Measurements from ENCODE around the gene TESK2.
"Not testable (repeated sequence)": the region's sequence is repeated elsewhere in the genome, so short reads cannot be mapped to it uniquely, and the experiment has no call there.

The TESK2 gene

DNA sequence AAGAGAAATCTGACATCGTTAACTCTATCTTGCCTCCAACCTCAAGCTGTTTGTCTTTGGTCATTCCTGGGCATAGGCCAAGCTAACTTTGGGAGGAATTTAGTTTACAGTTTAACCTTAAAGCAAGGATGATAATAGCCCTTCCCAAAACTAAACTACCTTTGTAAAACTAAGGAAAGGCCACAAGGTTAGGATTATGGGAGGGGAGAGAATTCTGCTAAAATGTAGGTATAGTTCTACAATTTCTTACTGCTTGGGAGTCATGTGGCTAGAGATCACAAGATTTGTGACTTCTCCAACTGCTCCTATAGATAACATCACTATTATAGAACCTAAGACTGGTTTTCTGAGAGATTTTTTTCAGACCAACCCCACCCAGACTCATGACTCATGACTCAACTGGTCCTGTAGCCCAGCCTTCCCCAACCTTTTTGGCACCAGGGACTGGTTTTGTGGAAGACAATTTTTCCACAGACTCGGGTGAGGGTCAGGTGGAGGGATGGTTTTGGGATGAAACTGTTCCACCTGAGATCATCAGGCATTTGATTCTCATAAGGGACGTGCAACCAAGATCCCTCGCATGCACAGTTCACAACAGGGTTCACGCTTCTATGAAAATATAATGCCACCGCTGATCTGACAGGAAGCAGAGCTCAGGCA, 80.0 kb downstream of the TESK2 start:
- no peak for DNase-seq

DNA sequence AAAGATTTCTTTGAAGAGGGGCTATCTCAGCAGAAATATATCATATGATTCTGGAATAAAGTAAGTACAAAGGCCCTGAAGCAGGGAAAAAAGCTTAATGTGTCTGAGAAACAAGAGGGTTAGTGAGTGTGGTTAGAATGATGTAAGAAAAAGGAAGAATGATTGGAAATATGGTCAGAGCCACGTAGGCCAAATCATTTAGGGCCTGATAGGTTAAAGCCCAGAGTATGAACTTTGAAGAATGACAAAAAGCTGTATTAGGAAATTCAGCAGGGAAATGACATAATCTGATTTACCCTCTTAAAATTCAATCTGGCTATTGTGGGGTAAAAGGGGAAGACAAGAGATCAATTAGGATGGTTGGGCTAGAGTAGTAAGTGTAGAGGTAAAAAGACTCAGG, 81.7 kb downstream of the TESK2 start:
- no peak for DNase-seq

DNA sequence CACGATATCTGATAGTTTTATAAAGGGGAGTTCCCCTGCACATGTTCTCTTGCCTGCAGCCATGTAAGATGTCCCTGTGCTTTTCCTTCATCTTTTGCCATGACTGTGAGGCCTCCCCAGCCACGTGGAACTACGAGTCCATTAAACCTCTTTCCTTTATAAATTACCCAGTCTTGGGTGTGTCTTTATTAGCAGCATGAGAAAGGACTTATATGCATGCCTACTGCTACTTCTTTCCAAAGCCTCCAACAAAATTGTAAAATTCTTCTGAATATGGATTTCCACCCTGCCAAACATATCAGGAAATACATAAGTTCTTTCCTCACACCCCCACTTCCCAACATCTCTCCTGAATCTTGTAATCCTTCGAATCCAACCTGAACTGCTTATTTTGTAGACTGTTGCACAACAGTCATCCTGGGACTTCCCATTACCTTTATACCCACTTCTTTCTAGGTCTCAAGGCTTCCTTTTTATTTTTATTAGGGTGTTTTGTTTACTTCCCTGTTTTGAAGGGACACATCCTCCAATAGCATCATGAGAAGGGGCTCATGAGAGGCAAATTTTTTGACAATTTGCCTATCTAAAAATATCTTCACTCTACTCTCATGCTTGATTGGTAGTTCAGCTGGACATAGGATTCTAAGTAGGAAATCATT, 83.2 kb downstream of the TESK2 start:
- DNase-seq, result no peak

DNA sequence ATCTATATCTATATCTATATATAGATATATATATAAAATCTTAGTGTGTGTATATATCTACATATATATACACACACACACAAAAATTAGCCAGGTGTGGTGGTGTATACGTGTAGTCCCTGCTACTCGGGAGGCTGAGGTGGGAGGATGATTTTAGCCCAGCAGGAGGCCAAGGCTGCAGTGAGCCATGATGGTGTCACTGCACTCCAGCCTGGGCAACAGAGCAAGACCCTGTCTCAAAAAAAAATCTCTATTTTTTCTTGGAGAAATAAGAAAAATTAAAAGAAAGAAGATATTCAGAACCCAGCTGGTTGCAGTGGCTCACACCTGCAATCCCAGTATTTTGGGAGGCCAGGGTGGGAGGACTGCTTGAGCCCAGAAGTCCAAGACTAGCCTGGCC, 85.3 kb downstream of the TESK2 start:
- no peak for DNase-seq

DNA sequence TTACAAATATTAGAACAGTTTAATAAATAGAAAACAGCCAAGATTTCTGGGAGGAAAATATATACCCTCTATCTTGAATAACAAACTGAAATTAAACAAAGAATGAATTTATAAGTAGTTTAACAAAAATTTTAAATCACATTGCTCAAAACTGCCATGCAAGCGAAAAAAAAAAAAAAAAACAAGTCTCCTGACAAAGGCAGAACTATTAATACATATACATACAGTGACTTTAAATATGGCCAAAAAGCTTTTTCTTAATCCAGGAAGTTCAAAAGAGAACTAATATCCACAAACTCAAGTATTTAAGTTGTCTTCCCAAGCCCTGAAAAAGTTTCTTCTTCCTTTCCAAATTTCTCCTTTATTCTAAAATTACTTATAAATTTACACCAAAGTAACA, 87.2 kb downstream of the TESK2 start:
- DNase-seq, result no peak

DNA sequence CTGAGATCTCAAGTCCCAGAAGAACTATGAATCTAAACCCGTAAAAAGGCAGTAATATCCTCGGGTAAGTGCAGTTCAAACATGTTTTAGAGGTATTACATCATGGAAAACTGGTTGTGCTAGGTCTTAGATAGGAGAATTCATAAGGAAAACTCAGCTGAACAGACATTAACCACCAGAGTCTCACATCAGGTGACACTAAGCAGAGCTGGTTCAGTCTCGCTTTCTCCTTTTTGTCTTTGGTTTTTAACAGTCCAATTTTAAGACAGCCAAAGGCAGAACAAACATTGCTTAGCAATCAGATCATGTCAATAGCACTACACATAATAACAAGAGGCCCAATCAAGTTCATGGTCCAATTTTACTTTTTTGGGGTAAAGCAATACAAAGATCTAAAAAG, 87.7 kb downstream of the TESK2 start:
- no peak for DNase-seq

DNA sequence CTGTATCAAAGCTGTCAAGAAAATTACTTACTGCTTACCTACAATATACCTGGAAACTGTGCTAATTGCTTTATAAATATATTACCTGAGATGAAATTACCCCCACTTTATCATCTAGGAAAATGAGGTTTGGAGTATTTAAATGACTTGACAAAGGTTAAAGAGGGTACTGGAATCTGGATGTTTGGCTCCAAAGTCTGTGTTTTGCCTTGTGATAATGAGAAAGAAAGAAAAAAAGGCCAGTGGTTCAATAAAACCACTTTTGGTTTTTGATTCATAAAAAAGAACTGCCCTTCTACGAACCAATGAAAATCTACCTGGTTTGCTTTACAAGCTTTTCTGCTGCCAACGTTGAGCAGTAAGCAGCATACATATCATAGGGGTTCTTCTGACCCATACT, 89.4 kb downstream of the TESK2 start:
- DNase-seq, result no peak

DNA sequence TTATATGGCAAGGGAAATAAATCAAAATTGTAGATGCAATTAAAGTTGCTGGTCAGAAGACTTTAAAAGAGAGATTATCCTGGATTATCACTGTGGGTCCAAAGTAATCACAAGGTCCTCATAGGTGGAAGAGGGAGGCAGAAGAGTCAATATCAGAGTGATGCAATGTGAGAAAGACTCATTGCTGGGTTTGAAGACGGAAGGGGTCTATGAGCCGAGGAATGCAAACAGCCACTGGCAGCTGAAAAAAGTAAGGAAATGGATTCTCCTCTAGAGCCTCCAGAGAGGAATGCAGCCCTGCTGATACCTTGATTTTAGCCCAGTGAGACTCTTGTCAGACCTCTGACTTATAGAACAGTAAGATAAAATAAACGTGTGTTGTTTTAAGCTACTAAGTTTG, 90.9 kb downstream of the TESK2 start:
- no peak for DNase-seq

DNA sequence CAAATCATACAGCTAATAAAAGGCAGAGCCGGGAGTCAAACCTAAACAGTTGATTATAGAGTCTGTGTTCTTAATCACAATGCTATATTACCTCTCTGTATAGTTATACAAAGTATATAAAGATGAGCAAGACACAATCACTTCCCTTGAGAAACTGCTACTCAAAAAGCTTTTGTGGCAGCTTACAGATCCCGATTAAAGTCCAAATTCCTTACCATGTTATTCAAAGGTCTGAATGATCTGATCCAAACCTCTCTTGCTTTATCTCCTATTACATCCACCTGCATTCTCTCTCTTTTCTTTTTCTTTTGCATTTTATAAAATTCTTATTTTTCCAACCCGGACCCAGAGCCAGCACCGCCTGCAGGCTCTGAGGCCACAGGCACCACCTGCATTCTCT, 93.7 kb downstream of the TESK2 start:
- no peak for DNase-seq

DNA sequence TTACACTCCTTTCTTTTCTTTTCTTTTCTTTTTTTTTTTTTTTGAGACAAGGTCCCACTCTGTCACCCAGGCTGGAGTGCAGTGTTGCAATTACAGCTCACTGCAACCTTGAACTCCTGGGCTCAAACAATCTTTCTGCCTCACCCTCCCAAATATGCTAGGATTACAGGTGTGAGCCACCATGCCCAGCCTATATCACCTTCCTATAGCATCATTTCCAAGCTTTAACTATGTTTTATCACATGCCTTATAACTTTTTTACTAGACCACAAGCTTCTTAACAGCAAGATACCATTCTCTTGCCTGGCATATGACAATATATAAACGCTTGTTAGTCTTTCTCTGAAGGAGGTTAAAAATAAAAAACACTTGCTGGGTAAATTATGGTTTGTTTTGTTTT, 95.4 kb downstream of the TESK2 start:
- no peak for DNase-seq

DNA sequence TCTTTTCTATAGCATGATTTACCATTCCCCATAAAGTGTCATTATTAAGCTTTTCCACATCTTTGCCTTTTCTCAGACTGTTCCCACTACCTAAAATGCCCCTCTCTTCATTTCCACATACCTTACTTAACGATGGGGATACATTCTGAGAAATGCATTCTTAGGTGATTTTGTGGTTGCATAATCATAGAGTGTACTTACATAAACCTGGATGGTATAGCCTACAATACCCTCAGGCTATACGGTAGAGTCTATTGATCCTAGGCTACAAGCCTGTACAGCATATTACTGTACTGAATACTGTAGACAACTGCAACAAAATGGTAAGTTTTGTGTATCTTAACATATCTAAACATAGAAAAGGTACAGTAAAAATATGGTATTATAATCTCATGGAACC, 95.9 kb downstream of the TESK2 start:
- no peak for DNase-seq

DNA sequence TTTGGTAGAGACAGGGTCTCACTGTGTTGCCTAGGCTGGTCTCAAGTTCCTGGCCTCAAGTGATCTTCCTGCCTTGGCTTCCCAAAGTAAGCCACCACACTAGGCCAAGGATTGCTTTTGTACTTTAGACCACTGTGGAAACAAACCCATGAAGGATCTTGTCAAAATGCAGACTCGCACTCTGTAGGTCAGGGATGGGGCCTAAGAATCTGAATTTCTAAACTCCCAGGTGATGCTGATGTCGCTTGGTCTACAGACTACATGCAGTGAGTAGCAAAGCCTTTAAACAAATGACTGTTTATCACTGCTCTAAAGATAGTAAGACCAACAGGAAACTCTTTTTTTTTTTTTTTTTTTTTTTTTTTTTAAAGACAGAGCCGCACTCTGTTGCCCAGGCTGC, 96.6 kb downstream of the TESK2 start:
- no peak for DNase-seq

DNA sequence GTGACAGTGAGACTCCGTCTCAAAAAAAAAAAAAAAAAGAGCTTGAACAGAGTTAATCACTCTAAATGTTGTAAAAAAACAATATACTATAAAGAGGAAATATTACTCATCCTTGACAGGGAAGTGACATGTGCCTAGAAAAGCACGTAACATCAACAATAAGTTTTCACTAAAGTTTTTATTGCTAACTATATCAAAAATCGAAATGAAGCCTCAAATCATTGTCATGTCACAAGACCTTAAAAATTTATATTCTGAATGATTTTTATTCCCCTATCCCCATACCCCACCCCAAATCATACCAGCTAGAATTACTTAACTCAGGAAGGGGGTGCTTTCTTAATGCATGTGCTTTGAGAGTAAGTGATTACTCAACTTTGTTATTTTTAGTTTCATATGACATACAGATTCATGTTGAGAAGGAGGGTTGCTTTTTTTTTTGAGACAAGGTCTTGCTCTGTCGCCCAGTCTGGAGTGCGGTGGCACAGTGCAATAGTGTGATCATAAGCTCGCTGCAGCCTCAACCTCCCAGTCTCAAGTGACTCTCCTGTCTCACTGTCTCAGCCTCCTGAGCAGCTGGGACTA, 97.2 kb downstream of the TESK2 start:
- DNase-seq, result no peak

DNA sequence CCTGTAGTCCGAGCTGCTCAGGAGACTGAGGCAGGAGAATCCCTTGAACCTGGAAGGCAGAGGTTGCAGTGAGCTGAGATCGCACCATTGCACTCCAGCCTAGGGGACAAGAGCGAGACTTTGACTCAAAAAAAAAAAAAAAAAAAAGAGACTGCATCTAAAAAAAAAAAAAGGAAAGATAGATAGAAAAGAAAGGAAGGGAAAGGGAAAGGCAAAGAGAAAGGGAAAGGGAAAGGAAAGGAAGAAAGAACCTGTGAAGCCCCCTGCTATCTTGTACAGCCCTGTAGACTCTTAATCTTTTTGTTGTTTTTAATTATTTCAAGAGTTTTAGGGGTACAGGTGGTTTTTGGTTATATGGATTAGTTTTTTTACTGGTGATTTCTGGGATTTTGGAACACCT, 104.7 kb downstream of the TESK2 start:
- DNase-seq, result no peak

DNA sequence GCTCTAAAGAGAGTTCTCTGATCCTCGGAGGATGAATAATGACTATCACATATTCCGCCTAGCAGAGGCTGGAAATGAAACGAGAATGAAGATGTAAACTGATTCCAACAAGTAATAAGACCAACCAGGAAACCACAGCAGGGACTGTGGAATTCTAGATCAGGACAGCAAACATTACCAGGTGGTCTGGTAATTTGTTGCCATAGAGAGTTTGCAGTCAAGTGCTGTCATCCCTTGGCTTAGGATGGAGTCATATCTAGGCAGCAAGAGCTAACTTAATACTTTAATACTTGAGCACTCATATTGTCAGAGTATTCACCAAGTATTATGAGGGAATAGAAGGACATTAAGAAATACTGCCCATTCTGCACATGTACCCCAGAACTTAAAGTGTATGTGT, 105.7 kb downstream of the TESK2 start:
- DNase-seq, result no peak

DNA sequence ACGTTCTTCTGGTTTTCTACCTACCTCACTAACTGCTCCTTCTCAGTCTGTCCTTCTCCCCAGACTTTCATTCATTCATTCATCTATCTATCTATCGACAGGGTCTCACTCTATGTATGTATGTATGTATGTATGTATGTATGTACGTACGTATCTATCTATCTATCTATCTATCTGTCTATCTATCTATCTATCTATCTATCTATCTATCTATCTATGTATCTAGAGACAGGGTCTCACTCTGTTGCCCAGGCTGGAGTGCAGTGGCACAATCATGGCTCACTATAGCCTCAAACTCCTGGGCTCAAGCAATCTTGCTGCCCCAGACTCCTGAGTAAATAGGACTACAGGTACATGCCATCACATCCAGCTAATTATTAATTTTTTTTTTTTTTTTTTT, 106.8 kb downstream of the TESK2 start:
- DNase-seq, result not testable (repeated sequence)

DNA sequence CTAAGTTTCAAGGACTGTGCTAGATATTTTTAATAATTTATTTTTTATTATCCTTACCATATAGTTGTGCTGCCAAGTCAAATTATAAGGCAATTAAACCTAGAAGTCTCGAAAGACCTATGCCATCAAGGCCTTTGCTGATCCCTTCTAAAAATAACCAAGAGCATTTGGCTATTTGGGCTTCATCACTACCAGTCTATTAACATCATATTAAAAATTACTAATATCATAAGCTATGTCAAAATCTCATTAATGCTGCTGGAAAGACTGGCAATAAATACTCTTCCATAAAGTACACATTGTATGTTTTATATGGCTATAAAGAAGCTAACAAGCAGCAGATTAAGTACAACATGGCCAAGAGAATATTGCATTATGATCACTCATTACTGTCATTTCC, 107.8 kb downstream of the TESK2 start:
- DNase-seq, result no peak

DNA sequence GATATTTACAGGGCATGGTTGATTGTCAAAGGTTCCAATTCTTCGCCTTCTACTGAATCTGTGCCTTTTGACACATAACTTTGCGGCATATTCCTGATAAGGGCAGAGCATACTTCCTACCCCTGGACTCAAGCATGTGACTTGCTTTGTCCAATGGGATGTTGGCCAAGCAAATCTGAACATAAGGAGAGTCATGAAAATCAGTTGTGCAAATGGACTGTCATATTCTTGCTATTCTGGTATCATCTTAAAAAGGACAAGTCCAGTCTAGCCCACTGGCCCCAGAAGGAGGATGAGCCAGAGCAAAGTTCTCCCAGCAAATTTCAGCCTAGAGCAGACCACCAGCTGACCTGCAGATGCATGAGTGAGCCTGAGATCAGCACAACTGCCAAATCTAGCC, 109.7 kb downstream of the TESK2 start:
- no peak for DNase-seq

DNA sequence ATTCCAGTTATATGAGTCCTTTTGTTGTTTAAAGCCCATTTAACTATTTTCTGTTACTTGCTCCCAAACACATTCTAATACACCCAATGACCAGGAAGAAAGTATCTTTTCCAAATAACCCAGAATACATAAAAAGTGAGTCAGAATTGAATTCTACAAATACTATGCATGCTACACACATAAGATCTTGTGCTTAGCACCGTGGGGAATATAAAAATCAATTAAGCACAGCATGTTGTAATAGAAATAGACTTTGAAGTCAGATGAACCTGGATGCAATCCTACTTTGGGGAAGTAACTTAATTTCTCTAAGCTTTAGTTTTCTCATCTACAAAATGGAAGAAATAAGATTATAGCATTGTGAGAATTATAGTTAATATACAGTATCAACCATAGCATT, 110.2 kb downstream of the TESK2 start:
- no peak for DNase-seq

DNA sequence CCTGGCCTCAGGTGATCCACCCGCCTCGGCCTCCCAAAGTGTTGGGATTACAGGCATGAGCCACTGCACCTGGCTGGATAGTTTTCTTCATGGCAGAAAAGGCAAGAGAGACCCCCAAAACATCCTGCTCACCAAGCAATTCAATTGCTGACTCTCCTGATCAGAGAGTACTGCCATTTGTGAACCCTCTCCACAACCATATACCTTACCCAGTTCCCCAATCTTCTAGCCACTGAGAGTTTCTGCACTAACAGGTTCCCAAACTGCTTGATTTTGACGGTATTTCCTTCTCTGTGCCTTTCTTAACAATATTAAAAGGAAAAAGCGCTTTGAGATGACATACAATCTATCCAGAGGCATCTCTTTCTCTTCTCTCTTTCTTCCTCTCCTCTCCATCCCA, 110.8 kb downstream of the TESK2 start:
- DNase-seq, result no peak

DNA sequence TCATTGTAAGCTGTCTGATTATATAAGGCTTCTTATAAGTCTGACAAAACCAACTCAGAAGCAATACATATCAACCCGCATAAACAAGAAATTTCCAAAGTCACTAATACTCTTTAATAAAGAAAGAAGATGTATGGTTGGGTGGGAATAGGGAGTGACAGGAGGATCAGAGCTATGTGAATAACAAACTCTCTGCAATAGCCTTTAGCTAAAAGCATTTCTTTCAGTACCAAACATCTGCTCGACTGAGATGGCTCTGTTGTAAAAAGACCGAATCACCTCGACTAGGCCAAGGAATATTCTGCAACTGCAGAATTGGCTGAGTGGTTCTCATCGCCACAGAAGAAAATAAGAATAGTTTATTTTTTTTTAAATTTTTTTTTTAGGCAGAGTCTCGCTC, 111.4 kb downstream of the TESK2 start:
- no peak for DNase-seq

DNA sequence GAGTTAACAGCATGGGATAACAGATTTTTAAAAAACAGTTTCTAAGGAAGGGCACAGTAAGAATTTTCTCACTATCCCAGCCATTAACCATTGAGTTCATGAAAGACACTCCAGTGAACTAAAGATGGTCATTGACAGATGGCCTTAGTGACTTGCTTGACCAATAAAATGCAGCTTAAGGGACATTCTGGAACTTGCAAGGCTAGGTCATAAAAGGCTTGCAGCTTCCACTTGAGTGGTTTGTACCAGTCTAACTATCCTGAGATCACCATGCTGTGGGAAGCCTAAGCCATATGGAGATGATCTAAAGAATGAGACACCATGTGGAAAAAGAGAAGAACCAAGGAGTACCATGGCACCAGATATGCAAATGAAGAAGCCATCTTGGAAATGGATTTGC, 112.8 kb downstream of the TESK2 start:
- no peak for DNase-seq

DNA sequence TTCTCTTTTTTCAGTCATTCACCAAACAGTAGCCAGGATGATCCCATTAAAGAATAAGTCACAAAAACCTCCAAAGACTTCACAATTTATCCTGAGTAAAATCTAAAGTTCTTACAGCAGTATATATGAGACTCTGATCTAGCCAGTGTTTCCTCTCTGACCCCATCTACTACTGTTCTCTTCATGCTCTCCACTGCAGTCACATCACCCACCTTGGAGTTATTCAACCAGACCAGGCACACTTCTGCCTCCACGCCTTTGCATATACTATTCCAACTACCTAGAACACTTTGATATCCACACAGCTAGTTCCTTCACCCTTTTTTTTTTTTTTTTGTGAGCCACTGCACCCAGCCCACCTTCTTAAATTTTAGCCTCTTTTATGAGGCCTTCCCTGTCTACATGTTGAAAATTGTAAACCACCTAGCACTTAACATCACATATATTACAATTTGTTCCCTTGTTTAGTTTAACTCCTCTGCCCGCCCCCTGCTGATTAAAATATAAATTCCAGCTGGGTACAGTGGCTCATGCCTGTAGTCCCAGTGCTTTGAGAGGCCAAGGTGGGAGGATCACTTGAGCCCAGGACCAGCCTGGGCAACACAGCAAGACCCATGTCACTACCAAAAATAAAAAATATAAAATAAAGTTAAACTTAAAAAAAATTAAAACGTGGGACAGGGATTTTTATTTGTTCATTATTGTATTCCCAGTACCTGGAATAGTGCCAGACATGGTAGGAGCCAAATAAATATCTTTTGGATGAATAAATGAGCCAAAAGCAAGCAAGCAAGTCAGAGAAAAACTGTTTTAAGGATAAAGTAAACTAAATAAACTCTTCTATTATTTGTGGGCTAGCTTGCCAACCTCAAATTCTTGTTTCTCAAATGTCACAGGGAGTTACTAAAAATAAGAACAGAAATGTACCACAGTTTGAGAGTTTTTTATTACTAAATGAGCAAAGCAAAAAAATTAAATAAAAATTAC, 115.6 kb downstream of the TESK2 start:
- no peak for DNase-seq

DNA sequence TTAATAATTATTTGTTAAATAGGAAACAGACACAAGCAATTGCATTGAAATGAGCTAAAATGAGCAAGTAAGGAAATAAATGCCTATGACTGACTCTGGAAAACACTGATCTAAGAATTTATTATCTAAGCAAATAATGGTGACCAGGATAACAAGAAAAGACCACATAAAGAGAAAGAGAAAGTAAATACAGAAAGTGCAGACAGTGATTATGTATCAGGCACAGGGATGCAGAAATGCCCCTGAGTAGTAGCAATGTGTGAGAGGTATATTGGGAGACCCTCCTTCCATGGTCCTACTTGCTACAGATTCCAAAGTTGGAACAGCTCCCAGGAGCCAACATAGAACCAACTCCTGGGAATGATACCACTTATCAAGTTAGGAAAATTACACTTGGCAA, 117.4 kb downstream of the TESK2 start:
- DNase-seq, result no peak

All from activated naive CD4-positive, alpha-beta T cell treated with anti-CD3 and anti-CD28 coated beads, Interleukin-2, amount 50 U/mL, for 16 hours (primary cell).